GM12878 (cell line): ENCODE measurements around the gene IPPK.

ENCODE experiments used
- CREB1 ChIP-seq: IDR thresholded peaks from 2 replicates; pipeline ENCODE4 v1.6.1; 2012; ENCODE audit warnings: low read depth, mild to moderate bottlenecking, inconsistent platforms
- ESRRA ChIP-seq: IDR thresholded peaks from 2 replicates; pipeline ENCODE4 v1.6.1; 2012; ENCODE audit warnings: mild to moderate bottlenecking, low read length, improper control_type of control experiment
- POLR2AphosphoS5 ChIP-seq: IDR thresholded peaks from 2 replicates; pipeline ENCODE4 v1.6.1; 2011; ENCODE audit warnings: mild to moderate bottlenecking, low read length, inconsistent platforms
- TCF3 ChIP-seq: IDR thresholded peaks from 2 replicates; pipeline ENCODE4 v1.6.1; 2012; ENCODE audit warnings: low read depth, mild to moderate bottlenecking, low read length, borderline replicate concordance; ENCODE audit not compliant: insufficient read depth
- TF ChIP-seq, protein P1 (sequence below), 3 experiments: IDR thresholded peaks in 2 of 3; conservative IDR thresholded peaks in 1 of 3; 2 replicates each; pipeline ENCODE4 v1.5.1; 2011; ENCODE audit warnings: low read depth in 3 of 3, low read length in 3 of 3, mild to moderate bottlenecking in 3 of 3, control low read depth in 2 of 3, moderate library complexity in 2 of 3, inconsistent platforms in 1 of 3, mixed read lengths in 1 of 3; ENCODE audit not compliant: control insufficient read depth in 2 of 3, insufficient read depth in 1 of 3; ENCODE audit errors: extremely low read depth in 1 of 3
- TF ChIP-seq, protein P2 (sequence below): fragments of 450-650 bp; conservative IDR thresholded peaks from 2 replicates; pipeline ENCODE4 v1.6.1; 2017; ENCODE audit warnings: mild to moderate bottlenecking, moderate library complexity
- TF ChIP-seq, protein P3 (sequence below): IDR thresholded peaks from 2 replicates; pipeline ENCODE4 v1.6.1; 2012; ENCODE audit warnings: low read depth, low read length, improper control_type of control experiment

DNA sequence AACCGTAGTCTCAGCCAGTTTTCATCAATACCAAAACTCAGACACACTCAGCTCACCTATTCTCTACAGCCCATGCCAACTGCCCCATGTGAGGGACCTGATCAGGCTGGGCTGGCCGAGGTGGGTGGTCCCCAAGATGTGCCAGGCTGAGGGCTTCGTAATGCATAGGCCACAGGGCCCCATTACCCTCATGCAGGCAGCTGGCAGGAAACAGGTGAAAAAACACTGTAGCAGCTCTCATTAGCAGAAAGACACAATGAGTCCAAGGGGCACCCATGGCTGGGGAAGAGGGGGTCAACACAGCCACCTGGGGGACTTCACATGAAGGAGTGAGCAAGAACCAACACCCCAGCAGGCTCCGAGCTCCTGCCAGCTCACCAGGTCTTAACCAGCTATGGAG, 8.2 kb downstream of the IPPK start:
- TF ChIP-seq CREB1 (no peak), ESRRA (no peak), TCF3 (no peak), POLR2AphosphoS5 (no peak)
- TF ChIP-seq, protein P1, sequence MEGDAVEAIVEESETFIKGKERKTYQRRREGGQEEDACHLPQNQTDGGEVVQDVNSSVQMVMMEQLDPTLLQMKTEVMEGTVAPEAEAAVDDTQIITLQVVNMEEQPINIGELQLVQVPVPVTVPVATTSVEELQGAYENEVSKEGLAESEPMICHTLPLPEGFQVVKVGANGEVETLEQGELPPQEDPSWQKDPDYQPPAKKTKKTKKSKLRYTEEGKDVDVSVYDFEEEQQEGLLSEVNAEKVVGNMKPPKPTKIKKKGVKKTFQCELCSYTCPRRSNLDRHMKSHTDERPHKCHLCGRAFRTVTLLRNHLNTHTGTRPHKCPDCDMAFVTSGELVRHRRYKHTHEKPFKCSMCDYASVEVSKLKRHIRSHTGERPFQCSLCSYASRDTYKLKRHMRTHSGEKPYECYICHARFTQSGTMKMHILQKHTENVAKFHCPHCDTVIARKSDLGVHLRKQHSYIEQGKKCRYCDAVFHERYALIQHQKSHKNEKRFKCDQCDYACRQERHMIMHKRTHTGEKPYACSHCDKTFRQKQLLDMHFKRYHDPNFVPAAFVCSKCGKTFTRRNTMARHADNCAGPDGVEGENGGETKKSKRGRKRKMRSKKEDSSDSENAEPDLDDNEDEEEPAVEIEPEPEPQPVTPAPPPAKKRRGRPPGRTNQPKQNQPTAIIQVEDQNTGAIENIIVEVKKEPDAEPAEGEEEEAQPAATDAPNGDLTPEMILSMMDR (IDR thresholded peaks at IDR 0.05 in 2 of 3, conservative IDR thresholded peaks at IDR 0.05 in 1 of 3; ENCODE audit: control insufficient read depth in 2 of 3, extremely low read depth in 1 of 3, insufficient read depth in 1 of 3, low read depth in 3 of 3, low read length in 3 of 3) = no peak
- TF ChIP-seq, protein P2, sequence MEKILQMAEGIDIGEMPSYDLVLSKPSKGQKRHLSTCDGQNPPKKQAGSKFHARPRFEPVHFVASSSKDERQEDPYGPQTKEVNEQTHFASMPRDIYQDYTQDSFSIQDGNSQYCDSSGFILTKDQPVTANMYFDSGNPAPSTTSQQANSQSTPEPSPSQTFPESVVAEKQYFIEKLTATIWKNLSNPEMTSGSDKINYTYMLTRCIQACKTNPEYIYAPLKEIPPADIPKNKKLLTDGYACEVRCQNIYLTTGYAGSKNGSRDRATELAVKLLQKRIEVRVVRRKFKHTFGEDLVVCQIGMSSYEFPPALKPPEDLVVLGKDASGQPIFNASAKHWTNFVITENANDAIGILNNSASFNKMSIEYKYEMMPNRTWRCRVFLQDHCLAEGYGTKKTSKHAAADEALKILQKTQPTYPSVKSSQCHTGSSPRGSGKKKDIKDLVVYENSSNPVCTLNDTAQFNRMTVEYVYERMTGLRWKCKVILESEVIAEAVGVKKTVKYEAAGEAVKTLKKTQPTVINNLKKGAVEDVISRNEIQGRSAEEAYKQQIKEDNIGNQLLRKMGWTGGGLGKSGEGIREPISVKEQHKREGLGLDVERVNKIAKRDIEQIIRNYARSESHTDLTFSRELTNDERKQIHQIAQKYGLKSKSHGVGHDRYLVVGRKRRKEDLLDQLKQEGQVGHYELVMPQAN = no peak
- TF ChIP-seq, protein P3, sequence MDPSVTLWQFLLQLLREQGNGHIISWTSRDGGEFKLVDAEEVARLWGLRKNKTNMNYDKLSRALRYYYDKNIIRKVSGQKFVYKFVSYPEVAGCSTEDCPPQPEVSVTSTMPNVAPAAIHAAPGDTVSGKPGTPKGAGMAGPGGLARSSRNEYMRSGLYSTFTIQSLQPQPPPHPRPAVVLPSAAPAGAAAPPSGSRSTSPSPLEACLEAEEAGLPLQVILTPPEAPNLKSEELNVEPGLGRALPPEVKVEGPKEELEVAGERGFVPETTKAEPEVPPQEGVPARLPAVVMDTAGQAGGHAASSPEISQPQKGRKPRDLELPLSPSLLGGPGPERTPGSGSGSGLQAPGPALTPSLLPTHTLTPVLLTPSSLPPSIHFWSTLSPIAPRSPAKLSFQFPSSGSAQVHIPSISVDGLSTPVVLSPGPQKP = no peak
